Stimulated activated CD4-positive, alpha-beta T cell treated with anti-CD3 and anti-CD28 coated beads, TNF-alpha, amount 100 ng/mL, for 1 hour (primary cell): Measurements from ENCODE around the gene LTF.
"Not testable (repeated sequence)": the region's sequence is repeated elsewhere in the genome, so short reads cannot be mapped to it uniquely, and the experiment has no call there.

Source experiments
- DNase-seq, 3 donors: peaks; one replicate each; pipeline ENCODE4 v3.0.0-alpha.2; 2020; ENCODE audit warnings: low read depth in 3 of 3, low spot score in 1 of 3

The LTF gene

DNA sequence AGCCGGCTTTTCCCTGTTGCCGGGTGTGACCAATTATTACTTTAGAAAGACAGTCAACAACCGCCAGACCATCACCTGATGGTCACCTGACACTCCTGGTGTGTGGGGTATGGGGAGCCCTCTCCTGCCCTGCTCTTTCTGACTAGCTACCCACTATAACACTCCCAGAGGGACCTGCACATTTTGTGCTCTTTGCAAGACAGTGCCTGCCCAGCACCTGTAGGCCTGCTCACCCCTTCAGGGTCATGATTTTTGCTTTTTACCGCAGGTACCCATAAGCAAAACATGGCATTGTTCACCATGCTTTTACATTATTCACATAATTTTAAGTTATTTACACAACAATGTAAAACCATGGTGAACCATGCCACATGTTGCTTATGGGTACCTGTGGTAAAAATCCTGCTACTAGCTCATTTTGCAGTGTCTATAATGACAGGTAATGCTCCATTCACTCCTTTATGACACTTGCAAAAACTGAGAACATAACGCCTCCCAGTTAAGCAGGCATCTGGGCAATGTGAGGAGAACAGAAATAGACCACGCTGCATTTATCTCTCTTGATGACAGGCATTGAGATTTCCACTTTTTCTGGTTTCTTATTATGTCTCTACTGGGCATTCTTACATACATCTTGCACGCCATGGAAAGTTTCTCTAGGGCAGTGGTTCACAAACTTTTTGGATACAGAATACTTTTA lies 47.7 kb downstream of the LTF start:
- no peak for DNase-seq

DNA sequence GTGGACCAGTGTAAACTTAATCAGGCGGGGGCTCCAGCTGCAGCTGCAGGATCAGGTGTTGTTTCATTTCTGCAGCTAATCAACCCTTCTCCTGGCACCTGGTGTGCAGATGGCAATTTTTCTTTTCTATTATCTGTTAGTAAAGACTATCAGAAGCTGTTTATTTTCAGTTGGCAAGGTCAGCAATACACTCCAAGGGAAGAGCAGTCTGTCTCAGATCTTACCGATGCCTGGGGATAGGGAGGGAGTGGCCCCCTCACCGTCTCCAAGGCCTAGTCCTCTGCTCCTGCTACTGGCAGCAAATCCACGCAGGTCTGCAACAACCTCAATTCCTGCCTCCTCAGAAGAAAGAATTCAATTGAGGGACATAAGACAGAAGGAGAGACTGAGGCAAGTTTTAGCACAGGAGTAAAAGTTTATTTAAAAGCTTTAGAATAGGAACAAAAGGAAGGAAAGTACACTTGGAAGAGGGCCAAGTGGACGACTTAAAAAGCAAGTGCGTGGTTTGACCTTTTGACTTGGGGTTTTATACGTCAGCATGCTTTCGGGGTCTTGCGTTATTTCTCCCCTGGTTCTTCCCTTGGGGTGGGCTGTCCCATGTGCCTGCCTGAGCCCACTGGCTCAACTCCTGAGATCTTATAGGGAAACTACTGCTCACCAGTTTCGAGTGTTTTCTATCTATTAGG lies 48.4 kb downstream of the LTF start:
- DNase-seq: no peak

DNA sequence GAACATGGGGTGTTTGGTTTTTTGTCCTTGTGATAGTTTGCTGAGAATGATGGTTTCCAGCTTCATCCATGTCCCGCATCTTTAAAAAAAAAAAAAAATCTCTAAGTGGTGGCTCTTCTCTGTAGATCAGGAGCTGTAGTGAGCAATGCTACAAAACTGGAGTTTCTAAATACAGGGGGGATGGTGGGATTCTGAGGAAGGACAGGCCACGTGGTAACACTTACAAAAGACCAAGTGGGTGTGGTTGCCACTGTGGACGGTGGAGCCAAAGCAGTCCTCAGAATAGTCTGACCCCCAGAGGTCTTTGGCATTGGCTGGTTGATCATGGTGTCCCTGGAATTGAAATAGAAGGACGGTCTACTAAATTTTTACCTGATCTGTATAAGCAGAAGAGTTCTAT lies 50.0 kb downstream of the LTF start:
- DNase-seq: no peak

DNA sequence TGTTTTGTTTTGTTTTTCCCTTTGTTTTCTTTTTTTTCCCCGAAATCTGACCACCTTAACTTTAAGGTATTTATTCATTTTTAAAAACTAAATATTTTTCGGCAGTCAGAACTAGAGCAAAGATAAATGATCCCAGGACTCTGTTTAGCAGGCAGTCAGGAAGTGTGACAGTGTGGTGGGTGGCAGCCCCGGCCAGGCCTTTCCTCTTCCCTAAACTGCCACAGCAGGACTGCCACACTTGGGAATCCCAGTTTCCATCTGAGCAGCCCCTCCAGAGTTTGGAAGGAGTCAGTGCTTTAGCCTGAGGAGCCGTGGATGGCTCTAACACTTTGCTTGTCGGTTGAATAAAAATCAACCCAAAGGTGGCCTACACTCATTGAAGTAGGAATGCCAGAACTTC lies 50.8 kb downstream of the LTF start:
- DNase-seq: no peak

DNA sequence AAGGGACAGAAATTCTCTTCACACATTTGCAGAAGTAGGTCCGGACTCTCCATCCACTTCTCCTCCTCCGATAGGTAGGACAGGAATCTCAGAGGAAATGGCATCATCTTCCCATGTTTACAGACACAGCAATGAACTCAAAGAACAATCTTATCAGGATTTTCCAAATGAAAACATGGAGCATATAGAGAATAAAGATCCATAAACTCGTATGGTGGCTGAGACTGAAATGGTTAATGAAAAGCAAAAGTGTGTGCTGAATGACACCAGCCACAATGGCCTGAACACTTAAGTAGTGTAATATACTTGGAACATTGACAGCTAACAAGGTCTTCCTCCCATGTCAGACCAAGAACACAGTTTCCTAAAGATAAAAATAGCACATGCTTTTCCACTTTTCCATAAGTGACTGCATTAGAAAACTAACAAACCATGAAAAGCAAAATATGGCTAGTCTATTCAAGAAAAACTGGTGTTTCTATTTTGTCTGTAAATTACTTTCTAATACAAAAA lies 51.9 kb downstream of the LTF start:
- DNase-seq: no peak

DNA sequence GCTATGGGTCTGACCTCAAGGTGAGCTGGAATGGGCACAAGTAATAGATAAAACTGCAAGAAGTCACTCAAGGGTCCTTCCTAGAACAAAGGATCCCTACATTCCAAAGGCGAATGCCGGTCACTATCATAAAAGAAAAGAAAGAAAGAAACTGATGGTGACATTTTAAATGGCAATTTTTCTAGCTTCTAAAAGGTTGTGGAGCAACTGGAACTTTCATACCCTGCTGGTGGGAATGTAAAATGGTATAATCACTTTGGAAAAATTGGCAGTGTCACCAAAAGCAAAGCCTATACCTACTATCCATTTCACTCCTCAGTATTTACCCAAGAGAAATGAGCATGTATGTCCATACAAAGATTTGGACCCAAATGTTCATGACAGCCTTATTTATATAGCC lies 53.4 kb downstream of the LTF start:
- DNase-seq: no peak

DNA sequence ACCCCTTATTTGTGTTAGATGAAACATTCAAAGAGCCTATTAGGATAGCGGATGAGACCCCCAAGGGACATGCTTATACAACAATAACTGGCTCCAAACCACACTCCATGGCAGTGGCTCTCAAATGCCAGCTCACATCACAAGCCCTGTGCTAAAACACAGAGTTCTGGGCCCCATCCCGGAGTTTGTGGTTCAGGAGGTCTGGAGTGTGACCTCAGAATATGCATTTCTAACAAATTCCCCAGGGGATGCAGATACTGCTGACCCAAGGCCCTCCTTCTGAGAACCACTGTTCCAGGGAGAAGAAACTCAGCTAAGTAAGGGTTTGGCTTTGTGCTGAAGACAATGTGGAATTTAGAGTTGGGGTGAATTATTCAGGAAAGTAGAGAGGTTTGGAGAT lies 54.0 kb downstream of the LTF start:
- DNase-seq: no peak

DNA sequence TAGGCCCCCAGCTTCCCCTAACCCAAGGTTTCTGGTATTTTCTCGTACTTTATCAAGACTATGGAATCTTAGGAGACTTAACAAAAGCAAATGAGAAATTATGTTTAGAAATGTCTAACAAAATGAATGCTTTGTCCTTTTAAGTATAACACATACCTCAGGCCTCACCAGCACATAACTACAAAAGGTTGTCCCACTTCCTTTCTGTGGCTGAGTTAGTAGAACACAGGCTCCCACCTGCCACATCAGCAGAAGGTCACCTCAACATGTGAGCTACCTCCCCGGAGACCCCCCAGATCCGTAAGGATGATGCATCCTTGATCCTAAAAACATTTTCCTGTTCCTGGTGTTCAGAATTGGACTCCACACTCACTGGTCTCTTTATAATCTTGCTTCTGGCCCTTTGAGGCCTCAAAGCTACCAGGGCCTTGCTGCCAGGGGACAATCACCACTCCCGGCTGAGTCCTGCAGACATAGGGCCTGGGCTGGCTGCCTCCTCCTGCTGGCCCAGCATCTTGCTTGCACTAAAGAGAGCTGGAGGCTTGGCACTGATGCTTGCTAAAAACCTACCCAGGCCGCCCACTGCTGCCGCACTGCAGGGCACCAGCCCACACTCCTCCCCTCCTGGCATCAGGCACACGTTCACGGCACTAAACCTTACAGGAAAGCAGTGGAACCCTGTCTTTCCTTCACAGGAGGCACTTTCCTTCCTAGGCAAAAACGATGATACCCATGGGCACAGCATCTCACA lies 54.8 kb downstream of the LTF start:
- DNase-seq: no peak

DNA sequence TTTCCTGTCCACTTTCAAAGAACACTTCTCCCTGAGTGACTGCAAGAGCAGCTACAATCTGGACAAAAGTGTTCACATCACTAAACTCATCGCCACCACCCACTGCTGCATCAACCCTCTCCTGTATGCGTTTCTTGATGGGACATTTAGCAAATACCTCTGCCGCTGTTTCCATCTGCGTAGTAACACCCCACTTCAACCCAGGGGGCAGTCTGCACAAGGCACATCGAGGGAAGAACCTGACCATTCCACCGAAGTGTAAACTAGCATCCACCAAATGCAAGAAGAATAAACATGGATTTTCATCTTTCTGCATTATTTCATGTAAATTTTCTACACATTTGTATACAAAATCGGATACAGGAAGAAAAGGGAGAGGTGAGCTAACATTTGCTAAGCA lies 55.9 kb downstream of the LTF start:
- no peak for DNase-seq

DNA sequence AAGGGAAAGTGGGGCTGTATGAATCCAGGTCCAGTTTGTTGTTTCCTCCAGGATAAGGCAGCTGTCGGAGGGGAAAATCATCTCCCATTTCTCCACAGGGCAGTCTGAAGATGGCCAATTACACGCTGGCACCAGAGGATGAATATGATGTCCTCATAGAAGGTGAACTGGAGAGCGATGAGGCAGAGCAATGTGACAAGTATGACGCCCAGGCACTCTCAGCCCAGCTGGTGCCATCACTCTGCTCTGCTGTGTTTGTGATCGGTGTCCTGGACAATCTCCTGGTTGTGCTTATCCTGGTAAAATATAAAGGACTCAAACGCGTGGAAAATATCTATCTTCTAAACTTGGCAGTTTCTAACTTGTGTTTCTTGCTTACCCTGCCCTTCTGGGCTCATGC lies 56.7 kb downstream of the LTF start:
- no peak for DNase-seq

DNA sequence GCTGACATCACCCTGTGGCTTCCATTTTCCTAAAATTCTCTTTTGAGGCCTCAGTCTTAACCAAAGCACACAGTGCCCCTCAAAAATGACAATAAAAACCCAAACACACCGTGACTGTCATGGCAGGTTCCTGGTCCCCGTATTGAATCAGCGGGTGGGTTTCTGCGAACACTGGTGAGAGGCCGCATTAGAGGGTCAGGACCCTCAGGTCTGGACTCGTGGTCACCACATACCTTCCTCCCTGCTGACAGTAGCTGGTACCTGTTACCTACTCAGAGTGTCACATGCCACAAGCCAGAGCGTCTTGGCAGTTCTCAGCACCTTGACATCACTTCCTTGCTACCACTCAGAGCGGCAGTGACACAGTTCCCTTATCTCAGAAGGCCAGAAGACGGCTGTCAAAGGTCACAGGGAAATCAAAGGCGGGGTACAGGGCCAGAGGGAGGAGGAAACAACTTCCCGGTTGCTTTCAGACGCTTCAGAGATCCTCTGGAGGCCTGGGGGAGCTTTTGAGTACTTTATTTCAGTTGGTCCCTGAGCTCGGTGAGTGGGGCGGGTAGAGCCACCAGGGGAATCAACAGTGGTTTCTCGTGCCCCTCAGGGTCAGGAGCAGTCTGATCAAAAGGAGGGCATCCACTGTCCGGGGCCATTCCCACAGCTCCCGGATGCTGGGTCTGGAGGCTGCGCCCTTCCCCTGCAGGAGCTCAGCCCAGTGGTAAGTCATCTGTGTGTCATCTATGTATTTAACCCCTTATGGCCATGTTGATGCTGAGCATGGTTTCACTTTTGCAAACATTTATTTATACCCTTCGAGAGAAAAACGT lies 57.7 kb downstream of the LTF start, which contains the start of the genes CCR5AS and CCRL2:
TSS of gene CCR5AS (minus strand) at position 279 of the 824 bp plus-strand sequence.
TSS of gene CCRL2 (plus strand) at position 472 of the 824 bp plus-strand sequence. CDS start 821 bp downstream, outside the sequence.
- peak in 1 of 3 donors; percentile 8 for DNase-seq

DNA sequence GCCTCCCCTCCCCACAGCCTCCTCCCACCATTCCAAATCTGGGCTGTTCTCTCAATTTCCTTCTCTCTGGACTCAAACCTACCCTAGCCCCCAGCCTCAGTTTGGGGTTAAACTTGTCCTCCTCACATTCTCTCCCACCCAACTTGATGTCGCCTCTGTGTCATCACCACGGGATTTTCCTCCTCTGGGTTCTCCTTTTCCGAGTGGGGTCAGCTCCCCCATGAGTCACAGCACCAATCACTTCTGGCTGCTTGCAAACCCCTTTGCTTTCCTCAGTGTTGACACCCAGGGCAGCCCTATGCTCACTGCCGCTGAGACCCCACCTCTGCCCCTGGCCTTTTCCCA lies 58.3 kb downstream of the LTF start:
- DNase-seq: no peak

DNA sequence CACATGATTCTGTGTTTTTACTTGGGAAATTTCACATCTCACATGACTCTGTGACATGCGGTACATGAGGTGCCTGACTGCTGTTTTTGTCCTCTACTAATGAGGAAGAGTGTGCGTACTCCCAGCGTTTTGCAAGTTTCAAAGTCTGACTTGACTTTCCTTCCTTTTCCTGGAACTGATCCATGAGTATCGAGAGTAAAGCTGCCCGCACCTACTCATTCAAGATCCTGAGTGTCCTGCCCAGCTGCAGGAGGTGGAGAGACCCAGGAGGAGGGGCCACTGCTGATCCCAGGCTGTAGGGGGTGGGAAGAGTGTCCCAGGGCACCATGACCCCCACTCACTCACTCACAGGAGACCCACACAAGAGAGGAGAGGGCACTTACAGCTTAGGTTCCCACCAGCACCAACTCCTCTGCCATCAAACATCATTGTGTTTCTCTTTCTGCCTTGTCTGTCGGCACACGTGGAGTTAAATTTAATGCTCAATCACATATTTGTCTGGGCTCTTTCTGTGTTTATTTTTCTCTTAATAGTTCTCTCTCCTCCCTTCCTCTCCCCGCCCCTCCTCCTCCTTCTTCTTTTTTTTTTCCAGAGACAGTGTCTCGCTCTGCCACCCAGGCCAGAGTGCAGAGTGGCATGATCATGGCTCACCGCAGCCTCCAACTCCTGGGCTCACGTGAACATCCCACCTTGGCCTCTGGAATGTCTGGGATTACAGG lies 59.2 kb downstream of the LTF start:
- DNase-seq: no peak

DNA sequence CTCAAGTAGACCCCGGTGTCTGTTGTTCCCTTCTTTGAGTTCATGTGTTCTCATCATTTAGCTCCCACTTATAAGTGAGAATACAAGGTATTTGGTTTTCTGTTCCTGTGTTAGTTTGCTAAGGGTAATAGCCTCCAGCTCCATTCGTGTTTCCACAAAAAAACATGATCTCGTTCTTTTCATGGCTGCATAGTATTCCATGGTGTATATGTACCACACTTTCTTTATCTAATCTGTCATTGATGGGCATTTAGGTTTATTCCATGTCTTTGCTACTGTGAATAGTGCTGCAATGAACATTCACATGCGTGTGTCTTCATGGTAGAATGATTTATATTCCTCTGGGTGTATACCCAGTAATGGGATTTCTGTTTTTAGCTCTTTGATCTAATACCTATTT lies 61.8 kb downstream of the LTF start:
- not testable (repeated sequence) for DNase-seq

DNA sequence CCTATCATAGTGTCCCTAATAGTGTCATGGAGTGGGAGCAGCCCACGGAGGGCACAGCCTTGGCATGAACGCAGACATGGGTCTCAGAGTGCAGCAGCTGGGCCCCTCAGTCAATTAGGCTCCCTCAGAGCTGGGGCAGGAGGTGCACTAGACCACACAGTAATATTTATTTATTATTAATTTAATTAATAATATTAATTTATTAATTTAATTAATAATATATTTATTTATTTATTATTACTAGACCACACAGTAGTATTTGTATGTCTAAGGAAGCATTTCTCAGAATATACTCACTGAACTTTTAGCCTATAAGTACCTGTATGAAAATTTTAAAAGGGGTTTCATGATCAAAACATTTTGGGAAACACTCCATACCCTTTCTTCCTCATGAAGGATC lies 63.1 kb downstream of the LTF start:
- DNase-seq: no peak

DNA sequence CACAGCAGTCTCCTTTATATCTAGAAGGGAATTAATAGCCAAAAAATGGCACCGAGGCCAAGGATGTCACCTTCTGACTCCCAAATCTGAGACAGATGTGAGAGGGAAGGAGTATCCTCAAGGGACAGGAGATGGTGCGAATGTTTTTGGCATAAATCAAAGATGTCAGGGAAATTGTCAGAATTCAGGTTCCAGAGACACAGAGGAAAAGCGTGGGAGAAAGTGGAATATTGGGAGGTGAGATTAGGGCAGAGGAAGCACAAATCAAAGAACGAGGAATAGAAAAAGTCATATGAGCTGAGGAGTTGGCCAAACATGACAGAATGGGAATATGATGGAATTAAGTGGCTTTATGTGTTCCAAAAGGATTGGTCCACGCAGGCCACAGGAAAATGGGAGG lies 63.9 kb downstream of the LTF start:
- no peak for DNase-seq

DNA sequence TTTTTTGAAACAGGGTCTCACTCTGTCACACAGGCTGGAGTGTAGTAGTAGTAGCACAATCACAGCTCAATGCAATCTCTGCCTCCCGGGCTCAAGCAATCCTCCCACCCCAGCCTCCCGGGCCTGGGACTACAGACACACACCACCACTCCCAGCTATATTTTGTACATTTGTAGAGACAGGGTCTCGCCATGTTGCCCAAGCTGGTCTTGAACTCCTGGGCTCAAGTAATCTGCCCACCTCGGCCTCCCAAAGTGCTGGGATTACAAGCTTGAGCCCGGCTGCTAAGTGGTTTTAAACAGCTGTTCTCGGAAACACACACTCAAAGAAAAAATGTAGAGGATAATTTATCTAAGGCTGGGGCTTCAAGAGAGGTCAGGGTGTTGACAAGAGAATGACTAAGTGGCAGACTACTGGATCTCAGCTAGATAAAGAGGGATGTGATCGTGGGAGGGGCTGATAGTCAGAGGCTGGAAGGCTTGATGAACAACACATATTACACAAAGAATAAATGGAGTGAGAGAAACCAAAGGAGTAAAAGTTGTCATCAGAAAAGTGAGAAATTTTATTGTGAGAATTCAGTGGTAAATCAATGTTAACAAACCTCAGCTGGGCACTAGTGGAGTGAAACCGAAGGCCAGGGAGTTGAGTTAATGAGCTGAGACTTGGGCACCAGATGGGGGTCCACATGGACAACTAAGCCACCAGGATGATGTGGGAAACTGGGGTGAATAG lies 64.5 kb downstream of the LTF start:
- DNase-seq: no peak

DNA sequence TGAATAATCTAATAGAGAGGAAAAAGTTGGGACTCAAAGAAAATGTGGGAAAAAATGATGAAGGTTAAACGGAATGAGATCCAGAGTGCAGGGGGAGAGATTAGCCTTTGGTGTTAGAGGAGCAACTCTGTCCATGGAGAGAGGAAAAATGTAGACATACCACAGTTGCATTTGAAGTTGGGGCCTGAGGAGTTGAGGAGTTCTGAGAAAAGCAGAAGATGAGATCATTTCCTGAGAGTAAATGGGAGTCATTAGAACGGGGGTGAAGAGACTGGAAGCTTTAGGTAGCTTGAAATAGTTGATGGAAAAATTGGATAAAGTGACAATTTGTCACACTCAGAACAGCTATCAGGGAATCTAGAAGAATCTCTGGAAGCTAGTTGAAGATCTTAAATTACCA lies 65.1 kb downstream of the LTF start:
- no peak for DNase-seq

DNA sequence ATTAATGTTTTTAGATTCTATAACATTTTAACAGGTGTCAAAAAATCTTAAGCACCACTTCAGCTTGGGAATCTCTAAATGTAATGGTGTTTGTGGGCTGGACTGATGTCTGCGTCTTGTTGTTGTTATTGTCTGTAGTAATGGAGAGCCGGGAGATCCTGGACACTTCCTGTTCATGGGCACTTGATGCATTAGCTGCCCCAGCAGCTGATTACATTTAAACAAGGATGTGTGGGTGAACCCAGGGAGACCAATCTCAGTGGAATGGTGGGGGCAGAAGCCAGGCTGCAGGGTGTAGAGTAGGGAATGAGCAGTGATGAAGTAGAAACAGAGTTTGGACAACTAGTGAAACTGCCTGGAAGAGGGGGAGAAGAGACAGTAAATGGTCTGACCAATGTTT lies 65.6 kb downstream of the LTF start:
- no peak for DNase-seq
